Measurements from ENCODE around the gene ZC3H13.

Gene ZC3H13

DNA sequence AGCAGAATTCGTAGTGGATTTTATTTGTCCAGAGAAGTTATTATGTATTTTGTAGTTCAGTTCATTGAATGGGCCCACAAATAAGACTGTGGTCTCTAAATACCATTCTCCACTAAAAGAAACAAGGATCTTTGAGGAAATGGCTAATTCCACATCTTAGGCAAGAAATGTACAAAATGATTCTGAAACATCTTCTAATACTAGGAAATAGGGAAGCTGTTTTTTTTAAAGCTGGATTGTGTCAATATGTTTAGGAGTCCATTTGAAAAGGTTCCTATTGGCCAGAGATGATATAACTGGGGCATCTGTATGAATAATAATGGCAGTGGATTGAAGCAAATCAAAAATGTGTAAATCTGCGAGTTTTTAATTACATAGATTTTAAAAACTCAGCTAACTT lies 112.5 kb downstream of the ZC3H13 start:
- no peak for DNase-seq (ENCODE audit: low spot score)

DNA sequence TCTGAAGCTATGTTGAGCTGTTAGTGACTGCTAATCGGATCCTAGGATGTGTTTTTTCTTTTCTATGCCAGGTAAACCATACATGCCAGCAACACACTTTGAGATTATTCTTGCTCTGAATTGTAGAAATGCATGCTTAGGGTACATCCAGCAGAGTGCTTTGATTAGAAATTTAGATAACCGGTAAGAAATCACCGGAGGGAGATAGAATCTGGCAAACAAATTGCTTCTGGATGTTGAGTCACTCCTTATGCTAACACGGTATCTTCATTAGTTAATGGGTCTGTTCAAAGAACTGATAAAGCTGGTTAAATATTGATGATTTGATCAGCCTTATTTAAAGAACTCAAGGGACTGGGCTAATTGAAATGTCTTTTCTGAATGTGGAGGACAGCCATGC lies 115.9 kb downstream of the ZC3H13 start:
- no peak for DNase-seq (ENCODE audit: low spot score)

DNA sequence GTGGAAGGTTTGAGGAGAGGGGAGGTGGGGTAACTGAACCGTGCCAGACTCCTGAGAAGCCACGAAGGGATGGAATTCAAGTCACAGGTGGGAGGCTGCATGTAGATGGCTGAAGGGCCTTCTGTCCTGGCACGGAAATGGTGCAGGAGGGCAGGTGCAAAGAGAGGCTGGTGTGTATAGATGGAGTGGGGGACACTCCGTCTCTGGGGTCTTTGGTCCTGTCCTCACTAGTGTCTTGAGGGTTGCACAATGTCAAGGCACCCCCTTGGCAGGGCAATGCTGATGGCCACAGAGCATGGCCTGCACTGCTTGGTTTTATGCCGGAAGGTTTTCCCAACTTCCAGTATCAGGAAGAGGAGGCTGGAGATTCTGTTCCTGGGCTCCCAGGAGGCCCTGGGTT lies 118.3 kb downstream of the ZC3H13 start:
- no peak for DNase-seq (ENCODE audit: low spot score)

DNA sequence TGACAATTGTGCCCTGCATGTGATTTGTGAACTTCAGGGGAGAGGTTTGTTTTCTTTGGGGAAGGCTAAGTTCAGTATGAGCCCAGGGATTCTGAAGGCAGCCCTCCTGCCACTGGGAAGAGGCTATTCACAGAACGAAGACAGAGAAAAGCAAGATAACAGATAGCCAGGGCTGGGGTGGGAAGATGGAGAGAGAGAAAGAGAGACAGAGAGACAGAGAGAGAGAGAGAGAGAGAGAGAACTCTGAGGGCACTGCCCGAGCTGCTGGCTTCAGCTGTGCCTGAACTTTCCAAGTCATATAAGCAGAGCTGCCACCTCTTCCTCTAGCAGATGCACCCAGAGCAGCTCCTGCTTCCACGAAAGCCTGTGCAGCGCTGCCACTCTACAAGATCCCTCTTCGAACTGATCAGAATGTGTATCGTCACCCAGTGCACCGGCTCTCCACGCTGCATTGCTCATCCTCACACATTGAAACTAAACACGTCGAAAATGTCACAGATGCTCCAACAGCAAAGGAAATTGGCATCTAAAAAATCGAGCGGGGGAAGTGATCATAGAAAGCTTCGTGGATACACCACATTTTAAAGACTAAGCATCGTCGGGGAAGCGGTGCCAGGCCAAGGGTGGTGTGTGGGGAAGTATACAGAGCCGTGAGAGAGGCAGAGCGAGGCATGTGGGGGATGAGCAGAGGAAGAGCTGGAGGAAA lies 119.2 kb downstream of the ZC3H13 start:
- no peak for DNase-seq (ENCODE audit: low spot score)

DNA sequence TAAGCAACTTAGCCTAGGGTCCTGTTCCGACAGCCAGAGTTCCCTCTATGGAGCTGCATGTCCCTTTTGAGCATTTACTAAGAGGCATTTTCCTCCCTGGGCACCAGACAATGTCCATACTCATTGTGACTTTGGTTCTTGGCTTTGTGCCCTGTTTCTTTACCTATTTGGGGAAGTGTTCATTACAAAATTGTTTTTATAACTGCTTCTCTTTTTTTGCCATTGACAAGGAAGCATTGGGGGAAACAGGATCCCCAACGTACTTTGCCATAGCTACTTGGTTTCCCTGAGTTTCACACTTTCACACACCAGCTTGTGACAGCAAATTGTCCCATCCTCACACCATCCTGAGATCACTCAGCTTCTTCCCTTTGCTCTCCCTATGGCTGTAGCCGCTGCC lies 119.9 kb downstream of the ZC3H13 start:
- DNase-seq (ENCODE audit: low spot score) = no peak

DNA sequence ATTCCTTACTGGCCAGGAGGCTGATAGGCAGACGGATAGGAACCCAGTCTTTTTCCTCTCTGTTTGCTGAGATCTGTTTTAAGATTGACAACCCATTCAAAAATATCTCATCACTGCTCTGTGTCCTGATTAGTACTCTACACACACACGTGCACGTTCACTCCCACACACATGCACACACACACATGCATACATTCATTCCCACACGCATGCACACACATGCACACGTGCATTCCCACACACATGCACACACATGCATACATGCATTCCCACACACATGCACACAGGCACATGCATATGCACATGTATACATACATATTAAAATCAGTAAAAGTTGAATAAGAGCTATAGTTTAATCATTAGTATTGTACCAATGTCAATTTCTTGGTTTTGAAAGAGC lies 120.4 kb downstream of the ZC3H13 start:
- DNase-seq (ENCODE audit: low spot score) = no peak

DNA sequence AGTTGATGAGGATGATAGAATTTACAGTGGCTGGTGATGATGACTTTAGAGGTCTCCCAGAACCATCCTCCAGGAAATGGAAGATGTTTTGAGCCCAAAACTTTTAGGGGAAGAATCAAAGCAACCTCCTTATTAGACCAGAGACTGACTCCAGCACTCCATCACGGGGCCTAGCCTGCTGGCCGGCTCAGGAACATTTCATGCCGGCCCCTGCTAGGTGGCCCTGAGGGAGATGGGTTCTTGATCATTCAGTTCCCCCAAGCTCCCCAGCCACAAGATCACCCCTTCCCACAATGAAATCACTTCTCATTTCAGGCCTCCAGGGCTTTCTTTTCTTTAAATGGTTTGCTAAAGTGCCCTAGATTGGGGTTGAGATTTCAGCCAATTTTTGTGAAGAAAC lies 121.3 kb downstream of the ZC3H13 start:
- DNase-seq (ENCODE audit: low spot score) = no peak

DNA sequence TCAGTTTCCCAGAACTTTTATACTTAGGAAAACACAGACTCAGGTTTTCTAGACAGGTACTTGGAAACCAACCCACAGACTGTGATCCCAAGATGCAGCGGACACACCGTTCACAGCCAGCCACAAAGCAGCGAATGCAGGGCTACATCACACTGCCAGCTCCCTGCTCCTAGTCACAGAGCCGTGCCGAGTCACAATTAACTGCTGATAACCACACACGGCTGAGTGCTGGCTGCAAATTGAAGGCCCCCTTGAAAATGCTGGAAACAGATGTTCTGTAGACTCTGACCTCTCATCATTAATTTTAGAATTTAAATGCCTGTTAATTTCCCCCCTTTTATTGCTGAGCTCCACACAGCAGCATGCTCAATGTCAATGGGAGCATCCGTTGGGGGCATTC lies 122.4 kb downstream of the ZC3H13 start:
- DNase-seq (ENCODE audit: low spot score) = no peak

DNA sequence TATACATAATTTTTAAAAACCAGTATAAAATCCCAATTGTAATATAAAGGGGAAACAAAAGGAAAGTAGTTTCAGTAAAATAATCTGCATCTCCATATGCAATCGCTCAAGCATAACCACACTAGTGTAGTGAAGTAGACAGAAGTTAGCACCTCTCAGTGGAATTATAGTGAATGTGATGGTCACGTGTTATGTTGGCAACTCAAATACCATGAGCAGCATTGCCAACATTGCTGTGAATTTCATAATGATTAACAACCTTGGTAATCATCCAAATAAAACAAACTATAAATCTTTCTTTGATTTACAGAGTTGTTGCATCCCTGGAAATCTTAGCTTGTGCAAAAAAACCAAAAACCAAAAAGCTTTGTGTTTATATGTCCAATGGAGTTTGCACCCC lies 123.7 kb downstream of the ZC3H13 start:
- no peak for DNase-seq (ENCODE audit: low spot score)

DNA sequence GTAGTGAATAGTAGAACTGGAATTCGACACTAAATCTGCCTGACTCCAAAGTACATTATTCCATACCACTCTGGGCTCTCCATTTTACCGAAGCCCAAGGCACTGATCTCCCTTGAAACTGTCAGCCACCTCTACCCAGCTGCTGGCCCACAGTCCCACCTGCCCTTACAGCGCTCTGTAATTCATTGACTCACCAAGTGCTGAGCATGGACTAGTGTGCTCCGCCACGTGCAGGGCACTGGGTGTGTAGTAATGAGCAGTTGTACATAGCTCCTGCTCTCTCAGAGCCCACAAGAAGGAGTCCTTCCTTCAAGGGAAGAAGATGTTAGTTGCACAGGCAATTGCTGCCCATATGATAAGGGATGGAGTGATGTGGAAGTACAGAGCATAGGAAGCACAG lies 124.4 kb downstream of the ZC3H13 start:
- no peak for DNase-seq (ENCODE audit: low spot score)

DNA sequence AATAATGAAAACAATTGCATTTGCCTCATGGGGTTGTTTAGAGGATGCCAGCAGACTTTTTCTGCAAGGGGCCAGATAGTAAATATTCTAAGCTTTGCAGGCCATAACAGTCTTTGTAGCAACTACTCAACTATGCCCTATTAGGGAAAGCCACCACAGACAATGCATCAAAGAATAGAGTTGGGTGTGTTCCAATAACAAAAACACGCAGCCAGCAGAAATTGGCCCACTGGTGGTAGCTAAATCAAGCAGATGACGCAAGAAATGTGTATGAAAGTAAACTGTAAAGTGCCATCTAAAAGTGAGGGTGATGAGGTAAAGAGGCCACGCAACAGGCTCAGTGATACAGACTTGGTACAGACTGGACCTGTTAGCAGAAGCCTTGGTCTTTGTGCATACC lies 125.8 kb downstream of the ZC3H13 start:
- no peak for DNase-seq (ENCODE audit: low spot score)

DNA sequence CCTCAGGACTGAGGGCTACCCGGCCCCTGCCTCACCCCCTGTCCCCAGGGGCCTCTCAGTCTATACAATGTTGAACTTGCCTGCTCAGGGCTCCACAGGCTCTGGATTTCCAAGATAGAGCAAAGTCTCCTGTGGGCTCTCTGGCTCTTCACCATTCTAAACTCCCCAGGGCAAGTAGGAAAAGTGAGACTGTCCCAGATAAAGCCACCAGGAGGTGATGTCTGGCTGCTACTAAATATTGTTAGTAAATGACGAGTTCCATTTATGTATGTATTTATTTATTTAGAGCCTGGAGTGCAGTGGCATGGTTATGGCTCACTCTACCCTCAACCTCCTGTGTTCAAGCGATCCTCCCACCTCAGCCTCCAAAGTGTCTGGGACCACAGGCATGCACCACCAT lies 127.4 kb downstream of the ZC3H13 start:
- no peak for DNase-seq (ENCODE audit: low spot score)

DNA sequence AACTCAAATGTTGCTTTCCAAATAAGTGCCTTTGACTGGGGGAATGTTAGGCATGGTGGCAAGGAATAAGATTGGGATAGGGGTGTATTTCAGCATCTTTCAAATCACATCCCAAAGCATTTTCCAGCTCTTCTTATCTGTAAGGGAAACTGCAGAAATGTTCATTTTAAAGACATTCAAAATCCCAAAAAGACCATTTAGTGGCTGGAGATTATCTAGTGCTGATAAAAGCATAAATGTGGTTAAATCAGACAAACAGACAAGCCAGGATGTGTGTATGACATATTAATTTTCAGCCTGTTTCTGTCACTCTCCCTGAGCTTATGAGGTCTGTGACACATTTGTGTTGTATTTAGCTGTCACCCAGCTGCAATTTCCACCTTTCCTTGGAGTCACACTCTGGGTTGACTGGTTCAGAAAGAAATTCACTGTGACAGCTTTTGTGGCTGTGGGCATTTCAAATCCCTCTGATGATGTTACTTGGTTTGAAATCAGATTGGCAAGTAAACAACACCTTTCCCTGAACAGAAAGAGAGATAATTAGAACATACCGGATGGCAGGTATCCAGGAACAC lies 131.3 kb downstream of the ZC3H13 start:
- DNase-seq (ENCODE audit: low spot score) = no peak

DNA sequence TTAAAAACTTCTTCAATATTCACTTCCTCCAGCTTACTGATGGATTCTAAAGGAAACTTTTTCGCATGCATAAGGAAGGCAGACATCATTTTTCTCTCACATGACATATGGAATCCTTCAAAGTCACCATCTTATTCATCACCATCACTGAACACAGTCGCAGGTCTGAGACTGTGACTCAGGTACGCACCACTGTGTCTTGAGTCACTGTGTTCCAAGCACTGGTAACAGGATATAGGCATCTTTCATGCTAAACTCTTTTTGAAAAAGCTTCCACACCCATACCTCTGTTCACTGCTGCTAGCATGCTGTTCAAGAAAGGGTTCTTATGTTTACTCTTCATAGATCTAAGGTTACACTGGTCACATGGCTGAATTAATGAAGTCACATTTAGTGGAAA lies 133.9 kb downstream of the ZC3H13 start:
- DNase-seq (ENCODE audit: low spot score) = no peak

DNA sequence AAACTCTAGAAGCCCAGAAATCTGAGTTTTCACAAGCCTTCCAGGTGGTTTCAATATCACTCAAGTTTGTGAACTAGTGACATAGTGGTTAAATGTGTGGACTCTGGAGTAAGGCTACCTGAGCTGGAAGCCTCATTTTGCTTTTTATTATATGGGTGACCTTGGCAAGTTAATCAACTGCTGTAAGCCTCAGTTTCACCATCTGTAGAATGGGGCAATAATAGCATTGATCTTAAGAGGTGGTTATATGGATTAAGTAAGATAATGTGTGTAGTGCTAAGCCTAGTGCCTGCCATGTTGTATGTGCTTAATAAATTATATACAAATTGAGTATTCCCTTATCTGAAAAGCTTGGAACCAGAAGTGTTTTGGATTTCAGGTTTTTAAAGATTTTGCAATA lies 135.5 kb downstream of the ZC3H13 start:
- no peak for DNase-seq (ENCODE audit: low spot score)

DNA sequence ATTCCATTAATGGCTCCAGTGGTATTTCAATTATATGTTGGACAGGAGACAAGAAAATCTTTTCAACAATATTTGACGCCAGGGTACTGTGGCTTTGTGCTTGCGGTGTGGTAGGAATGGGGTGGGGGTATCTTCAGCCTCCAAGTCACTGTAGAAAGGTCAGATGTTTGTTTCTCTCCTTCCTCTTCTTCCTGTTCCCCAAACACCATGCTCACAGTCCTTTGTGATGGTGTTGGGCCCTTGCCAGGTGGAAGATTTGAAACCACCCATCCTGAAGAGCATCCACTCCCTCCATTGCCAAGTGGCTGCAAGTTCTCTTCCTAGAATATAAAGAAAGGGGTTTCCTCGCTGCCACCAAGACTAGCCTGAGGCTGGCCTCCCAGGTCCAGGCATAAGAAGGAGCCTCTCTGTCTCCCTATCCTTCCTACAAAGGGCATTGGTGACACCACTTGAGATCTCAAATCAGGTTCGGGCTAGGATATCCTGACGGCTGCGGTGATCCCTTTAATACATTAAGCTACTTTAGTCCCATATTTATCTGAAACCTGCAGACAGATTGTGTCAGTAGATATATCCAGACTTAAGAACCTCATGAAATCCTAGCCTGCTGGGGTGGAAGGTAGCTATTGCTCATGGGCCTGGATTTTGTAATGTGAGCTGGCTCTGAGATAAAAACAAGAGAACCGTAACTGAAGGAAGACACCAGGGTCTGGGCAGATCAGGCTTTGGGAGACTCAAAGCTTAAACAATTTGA lies 136.7 kb downstream of the ZC3H13 start:
- DNase-seq (ENCODE audit: low spot score) = no peak

DNA sequence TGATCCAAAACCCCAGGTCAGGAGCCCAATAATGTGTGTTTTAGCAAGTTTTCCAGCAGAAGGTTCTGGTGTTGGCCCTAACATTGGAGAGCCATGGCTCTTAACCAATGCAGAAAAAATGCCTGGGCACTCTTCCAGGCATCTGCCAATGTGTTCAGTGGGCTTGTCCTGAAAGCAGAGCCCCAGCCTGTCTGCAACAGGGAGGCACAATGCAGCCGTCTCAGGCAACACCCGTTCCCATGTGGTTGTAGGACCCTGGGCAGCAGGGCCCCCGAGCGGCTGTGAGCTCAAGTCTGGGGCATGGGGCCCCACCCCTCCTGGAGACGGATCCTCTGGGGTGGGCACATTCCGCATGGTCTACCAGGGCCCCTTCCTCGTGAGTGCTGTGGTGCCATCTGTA lies 142.9 kb downstream of the ZC3H13 start:
- no peak for DNase-seq (ENCODE audit: low spot score)

DNA sequence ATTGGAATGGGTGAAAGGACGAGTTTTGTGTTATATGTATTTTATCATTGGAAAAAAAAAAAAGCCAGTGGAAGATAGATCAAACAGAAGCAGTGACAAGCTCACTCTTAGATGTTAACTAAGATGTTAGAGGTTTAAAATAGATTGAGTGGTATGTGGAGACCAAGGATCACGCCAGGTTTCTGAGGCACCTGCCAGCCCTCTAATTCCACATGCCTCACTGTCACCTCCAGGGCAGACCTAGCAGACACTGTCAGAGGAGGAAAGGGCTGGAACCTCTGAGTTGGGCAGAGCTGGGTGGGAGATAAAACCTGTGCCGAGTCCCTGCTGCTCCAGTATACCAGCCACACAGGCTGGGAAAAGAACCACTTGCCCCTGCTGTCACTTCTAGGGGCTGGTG lies 143.5 kb downstream of the ZC3H13 start:
- no peak for DNase-seq (ENCODE audit: low spot score)

DNA sequence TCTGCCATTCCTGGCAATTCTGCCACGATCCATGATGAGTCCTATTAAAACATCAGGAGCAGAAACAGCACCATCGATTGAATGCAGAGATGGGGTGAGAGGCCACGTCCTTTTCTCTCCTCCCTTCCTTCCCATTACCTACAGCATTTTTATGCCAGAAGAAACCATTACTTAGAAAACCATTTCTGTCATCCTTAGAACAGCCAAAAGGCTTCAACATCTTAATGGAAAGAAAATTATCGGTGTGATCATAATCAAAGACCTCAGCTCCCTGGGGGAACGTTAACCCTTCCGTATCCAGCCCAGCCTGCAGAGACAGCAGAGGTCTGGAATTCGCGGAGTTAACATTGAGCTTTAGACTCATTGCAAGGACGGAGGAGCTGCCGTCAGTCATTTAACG lies 145.0 kb downstream of the ZC3H13 start:
- DNase-seq (ENCODE audit: low spot score) = no peak
